Coronary artery (tissue), 2 donors: Measurements from ENCODE around the gene UTS2R.

Source experiments
- DNase-seq: peaks from one replicate; pipeline ENCODE4 v3.0.0-alpha.2; 2017; ENCODE audit warnings: low spot score
- H3K27ac ChIP-seq, 2 donors: fragments of 200-600 bp; sonication (generic); one replicate each; pipeline ENCODE4 v1.5.1; 2016 to 2019
- H3K4me3 ChIP-seq: fragments of 200-600 bp; sonication (generic); 2 replicates; pipeline ENCODE4 v1.5.1; 2016; ENCODE audit warnings: mild to moderate bottlenecking, moderate library complexity
- CTCF ChIP-seq: fragments of 200-600 bp; sonication (generic); IDR thresholded peaks from one replicate; pipeline ENCODE4 v1.5.1; 2019; ENCODE audit warnings: antibody characterized with exemption

Gene UTS2R

GRCh38 chr17:82338858-82339633 lies 32.5 kb upstream of the UTS2R start:
- peak overlapping the region; percentile 69 for H3K4me3 ChIP-seq
- no peak for TF ChIP-seq CTCF
- peak overlapping the region in 1 of 2 donors; percentile 64 for H3K27ac ChIP-seq
- no peak for DNase-seq

- no peak for DNase-seq
- H3K4me3 ChIP-seq = peak overlapping the region; percentile 69
- TF ChIP-seq CTCF = no peak
- H3K27ac ChIP-seq = no peak overlapping the region
These were observed 31.7 kb upstream of the UTS2R start for GRCh38 chr17:82339634-82340580.

DNA sequence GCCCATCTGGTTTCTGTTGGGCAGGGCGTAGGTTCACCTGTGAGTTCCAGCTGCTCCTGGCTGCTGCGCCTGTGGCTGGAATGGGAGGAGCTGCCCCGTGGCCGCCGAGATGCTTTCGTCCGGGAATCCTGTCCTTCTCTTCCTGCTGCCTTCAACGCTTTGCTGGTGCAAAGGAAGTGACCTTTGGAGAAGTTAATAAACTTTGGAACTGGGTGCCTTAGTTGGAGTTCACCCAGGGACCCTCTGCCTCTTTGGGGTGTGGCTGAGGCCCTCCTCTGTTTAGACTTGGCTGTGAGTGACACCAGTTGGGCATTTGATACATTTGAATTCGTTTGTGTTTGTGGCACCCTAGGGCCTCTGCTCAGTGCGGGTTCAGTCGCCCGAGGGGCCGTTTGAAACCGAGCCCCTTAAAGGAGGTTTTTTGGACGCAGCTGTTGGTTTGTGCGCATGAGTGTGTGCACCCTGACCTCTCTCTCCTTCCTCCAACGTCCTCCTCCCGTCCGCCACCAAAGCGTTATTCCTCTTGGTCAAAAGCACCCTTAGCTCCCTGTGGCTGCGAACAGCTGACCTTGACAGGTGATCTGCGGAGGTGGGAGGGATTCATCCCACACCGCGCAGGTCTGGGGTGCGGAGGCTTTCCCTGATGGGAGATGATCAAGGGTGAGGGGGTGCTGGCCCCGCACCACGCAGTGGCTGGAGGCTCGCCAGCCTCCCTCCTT lies 29.0 kb upstream of the UTS2R start:
- Histone ChIP-seq H3K27ac (no peak overlapping the region), H3K4me3 (no peak overlapping the region)
- TF ChIP-seq CTCF = no peak
- DNase-seq = no peak

DNA sequence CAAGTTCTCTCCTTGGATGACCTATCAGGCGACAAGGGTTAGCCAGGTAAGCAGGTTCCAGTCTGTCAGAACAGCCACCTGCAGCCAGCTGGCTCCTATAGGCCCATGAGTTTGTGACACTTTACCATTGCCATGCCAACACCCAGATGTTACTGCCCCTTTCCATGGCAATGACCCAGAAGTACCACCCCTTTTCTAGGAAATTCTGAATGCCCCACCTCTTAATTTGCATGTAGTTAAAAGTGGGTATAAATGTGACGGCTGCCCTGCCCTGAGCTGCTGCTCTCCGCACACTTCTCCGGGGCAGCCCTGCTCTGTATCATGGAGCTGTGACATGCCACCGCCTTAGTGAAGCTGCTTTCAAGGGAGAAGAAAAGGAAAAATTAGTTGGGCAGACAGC lies 28.0 kb upstream of the UTS2R start:
- H3K27ac ChIP-seq = no peak overlapping the region
- no peak for TF ChIP-seq CTCF
- no peak overlapping the region for H3K4me3 ChIP-seq
- DNase-seq = no peak

- DNase-seq = no peak
- no peak for TF ChIP-seq CTCF
- Histone ChIP-seq H3K27ac (no peak overlapping the region), H3K4me3 (no peak overlapping the region)
These were observed 27.2 kb upstream of the UTS2R start for GRCh38 chr17:82344175-82344907.

DNA sequence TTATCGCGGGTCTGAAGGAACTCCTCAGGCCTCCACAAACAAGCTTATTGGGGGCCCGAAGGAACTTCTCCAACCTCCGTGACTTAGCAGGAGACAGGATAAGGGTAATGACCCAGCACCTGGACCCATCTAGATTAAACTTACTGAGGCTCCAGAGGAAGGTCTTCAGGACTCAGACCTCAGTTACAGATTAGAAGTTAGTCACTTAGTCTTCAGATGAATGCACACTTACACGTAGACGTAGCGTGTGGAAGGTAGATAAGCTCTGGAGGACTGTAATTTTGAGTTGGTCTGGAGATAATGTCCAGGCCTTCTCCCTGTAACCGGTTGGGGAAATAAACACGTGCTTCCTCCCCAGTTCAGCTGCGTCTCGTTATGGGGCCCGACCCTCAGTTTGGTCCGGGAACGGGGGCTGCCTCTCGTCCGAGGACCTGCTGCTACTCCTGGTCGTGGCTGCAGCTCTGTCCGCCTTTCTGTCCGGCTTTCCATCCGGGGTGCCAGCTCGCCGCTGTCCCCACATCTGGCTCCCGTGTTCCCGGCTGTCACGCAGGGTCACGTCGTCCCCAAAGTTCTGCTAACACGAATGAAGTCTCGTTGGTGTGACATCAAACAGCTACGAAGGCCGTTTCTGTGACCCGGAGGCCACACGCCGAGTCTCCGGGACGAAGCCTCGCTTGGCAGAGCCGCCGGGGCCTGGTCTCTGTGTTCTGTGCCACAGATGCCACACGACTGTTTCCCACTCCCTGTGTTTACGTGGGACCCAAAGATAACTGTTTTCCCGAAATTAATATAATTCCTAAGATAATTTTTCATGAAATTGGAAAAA lies 26.2 kb upstream of the UTS2R start:
- Histone ChIP-seq H3K4me3 (no peak overlapping the region), H3K27ac (no peak overlapping the region)
- DNase-seq = no peak
- no peak for TF ChIP-seq CTCF
